ENCODE data around the gene GABRA4. TPM values are rescaled to one million over a fixed set of nuclear protein-coding genes. Genes with fewer than 3 reads are reported as not detected.

Gene GABRA4
- not detected for total RNA-seq
- polyA plus RNA-seq = not detected

- Histone ChIP-seq H3K27ac (ENCODE audit: insufficient read depth, low read length, poor library complexity, severe bottlenecking) (no peak within 1 kb of the TSS), H3K4me1 (ENCODE audit: control insufficient read depth, insufficient read depth, low read length, poor library complexity, severe bottlenecking) (peaks cover 14% of the 10 kb centered on the region), H3K27me3 (ENCODE audit: control insufficient read depth, insufficient read depth, low read length) (peaks cover 24% of the 10 kb centered on the region), H3K36me3 (ENCODE audit: control insufficient read depth, insufficient read depth, low read length) (no peaks in the 10 kb centered on the region), H3K9me3 (ENCODE audit: control insufficient read depth in 2 of 2, low read length in 2 of 2) (no peaks in the 10 kb centered on the region), H3K4me3 (ENCODE audit: low read depth, low read length) (peak within 1 kb of the TSS; percentile 35)
- Mint-ChIP-seq H3K4me1 (peaks cover 0 to 26% (median 3%) of the 10 kb centered on the region in 4 donors), H3K27ac (peak within 1 kb of the TSS in 1 of 3 donors; percentile 6), H3K36me3 (no peaks in the 10 kb centered on the region), H3K9me3 (peaks cover 0 to 5% (median 0%) of the 10 kb centered on the region in 7 donors), H3K27me3 (peaks cover 47% of the 10 kb centered on the region), H3K4me3 (peak within 1 kb of the TSS in 2 of 4 donors; percentile 57 to 61)
- DNase-seq (no peak), ATAC-seq (ENCODE audit: low read depth in 2 of 2) (no peak)
Measured at GRCh38 chr4:46993075-46994006, at the start of gene GABRA4. Gene GABRA4, minus strand, starts transcription at chr4:46993581. Its CDS starts 157 bp downstream, at chr4:46993424.

GRCh38 chr4:47040828-47041227 is 47.4 kb upstream of the GABRA4 start:
- Mint-ChIP-seq H3K27ac (no peak overlapping the region), H3K4me1 (no peaks in the 10 kb centered on the region), H3K4me3 (no peak overlapping the region), H3K9me3 (no peaks in the 10 kb centered on the region), H3K36me3 (no peaks in the 10 kb centered on the region), H3K27me3 (no peaks in the 10 kb centered on the region)
- DNase-seq = no peak
- no peak for ATAC-seq (ENCODE audit: low read depth in 2 of 2)
- no peaks in the 10 kb centered on the region for H3K9me3 ChIP-seq (ENCODE audit: control insufficient read depth in 2 of 2, low read length in 2 of 2)
- H3K36me3 ChIP-seq (ENCODE audit: control insufficient read depth, insufficient read depth, low read length) = no peaks in the 10 kb centered on the region
- peaks cover 9% of the 10 kb centered on the region for H3K27me3 ChIP-seq (ENCODE audit: control insufficient read depth, insufficient read depth, low read length)
- H3K4me1 ChIP-seq (ENCODE audit: control insufficient read depth, insufficient read depth, low read length, poor library complexity, severe bottlenecking) = no peaks in the 10 kb centered on the region
- no peak overlapping the region for H3K27ac ChIP-seq (ENCODE audit: insufficient read depth, low read length, poor library complexity, severe bottlenecking)
- no peak overlapping the region for H3K4me3 ChIP-seq (ENCODE audit: low read depth, low read length)

- Histone ChIP-seq H3K27ac (ENCODE audit: insufficient read depth, low read length, poor library complexity, severe bottlenecking) (no peak overlapping the region), H3K4me1 (ENCODE audit: control insufficient read depth, insufficient read depth, low read length, poor library complexity, severe bottlenecking) (no peaks in the 10 kb centered on the region), H3K27me3 (ENCODE audit: control insufficient read depth, insufficient read depth, low read length) (peaks cover 11% of the 10 kb centered on the region), H3K36me3 (ENCODE audit: control insufficient read depth, insufficient read depth, low read length) (no peaks in the 10 kb centered on the region), H3K4me3 (ENCODE audit: low read depth, low read length) (no peak overlapping the region), H3K9me3 (ENCODE audit: control insufficient read depth in 2 of 2, low read length in 2 of 2) (no peaks in the 10 kb centered on the region)
- ATAC-seq (ENCODE audit: low read depth in 2 of 2) = no peak
- Mint-ChIP-seq H3K4me1 (no peaks in the 10 kb centered on the region), H3K9me3 (no peaks in the 10 kb centered on the region), H3K27me3 (peaks cover 5% of the 10 kb centered on the region), H3K36me3 (no peaks in the 10 kb centered on the region), H3K27ac (no peak overlapping the region), H3K4me3 (no peak overlapping the region)
- no peak for DNase-seq
Measured at GRCh38 chr4:47038263-47038662, 44.9 kb upstream of the GABRA4 start.

GRCh38 chr4:47032405-47033106 is 39.2 kb upstream of the GABRA4 start:
- Mint-ChIP-seq H3K36me3 (no peaks in the 10 kb centered on the region), H3K27ac (no peak overlapping the region), H3K27me3 (peaks cover 43% of the 10 kb centered on the region), H3K4me3 (peak overlapping the region; percentile 49 to 75 (median 68)), H3K4me1 (peaks cover 0 to 22% (median 7%) of the 10 kb centered on the region in 4 donors), H3K9me3 (peaks cover 0 to 5% (median 0%) of the 10 kb centered on the region in 7 donors)
- DNase-seq = peak in 2 of 3 donors; percentile 26 to 55
- Histone ChIP-seq H3K27ac (ENCODE audit: insufficient read depth, low read length, poor library complexity, severe bottlenecking) (no peak overlapping the region), H3K27me3 (ENCODE audit: control insufficient read depth, insufficient read depth, low read length) (peaks cover 32% of the 10 kb centered on the region), H3K36me3 (ENCODE audit: control insufficient read depth, insufficient read depth, low read length) (no peaks in the 10 kb centered on the region), H3K4me3 (ENCODE audit: low read depth, low read length) (peak overlapping the region; percentile 19), H3K4me1 (ENCODE audit: control insufficient read depth, insufficient read depth, low read length, poor library complexity, severe bottlenecking) (peaks cover 20% of the 10 kb centered on the region), H3K9me3 (ENCODE audit: control insufficient read depth in 2 of 2, low read length in 2 of 2) (no peaks in the 10 kb centered on the region)
- peak in 1 of 2 donors; percentile 29 for ATAC-seq (ENCODE audit: low read depth in 2 of 2)

- peak overlapping the region; percentile 49 to 75 (median 68) for H3K4me3 Mint-ChIP-seq
Measured at GRCh38 chr4:47031751-47032404, 38.5 kb upstream of the GABRA4 start.

GRCh38 chr4:47031011-47031678 is 37.8 kb upstream of the GABRA4 start, which contains the start of gene GABRB1:
Gene GABRB1, plus strand, starts transcription at chr4:47031567.
- Histone ChIP-seq H3K36me3 (ENCODE audit: control insufficient read depth, insufficient read depth, low read length) (no peaks in the 10 kb centered on the region), H3K4me3 (ENCODE audit: low read depth, low read length) (peak within 1 kb of the TSS; percentile 70), H3K9me3 (ENCODE audit: control insufficient read depth in 2 of 2, low read length in 2 of 2) (no peaks in the 10 kb centered on the region), H3K27ac (ENCODE audit: insufficient read depth, low read length, poor library complexity, severe bottlenecking) (no peak within 1 kb of the TSS), H3K27me3 (ENCODE audit: control insufficient read depth, insufficient read depth, low read length) (peaks cover 30% of the 10 kb centered on the region), H3K4me1 (ENCODE audit: control insufficient read depth, insufficient read depth, low read length, poor library complexity, severe bottlenecking) (peaks cover 20% of the 10 kb centered on the region)
- DNase-seq = peak in 1 of 3 donors; percentile 13
- peaks cover 0 to 22% (median 7%) of the 10 kb centered on the region in 4 donors for H3K4me1 Mint-ChIP-seq
- peak within 1 kb of the TSS; percentile 49 to 75 (median 68) for H3K4me3 Mint-ChIP-seq
- ATAC-seq (ENCODE audit: low read depth in 2 of 2) = no peak
- H3K36me3 Mint-ChIP-seq = no peaks in the 10 kb centered on the region
- peaks cover 43% of the 10 kb centered on the region for H3K27me3 Mint-ChIP-seq
- peak within 1 kb of the TSS in 1 of 3 donors; percentile 32 for H3K27ac Mint-ChIP-seq
- H3K9me3 Mint-ChIP-seq = peaks cover 0 to 5% (median 0%) of the 10 kb centered on the region in 7 donors

More at GRCh38 chr4:47031751-47032404, 38.5 kb upstream of the GABRA4 start:
- ATAC-seq (ENCODE audit: low read depth in 2 of 2) = no peak
- Histone ChIP-seq H3K9me3 (ENCODE audit: control insufficient read depth in 2 of 2, low read length in 2 of 2) (no peaks in the 10 kb centered on the region), H3K27ac (ENCODE audit: insufficient read depth, low read length, poor library complexity, severe bottlenecking) (no peak overlapping the region), H3K36me3 (ENCODE audit: control insufficient read depth, insufficient read depth, low read length) (no peaks in the 10 kb centered on the region), H3K4me3 (ENCODE audit: low read depth, low read length) (peak overlapping the region; percentile 70), H3K27me3 (ENCODE audit: control insufficient read depth, insufficient read depth, low read length) (peaks cover 32% of the 10 kb centered on the region), H3K4me1 (ENCODE audit: control insufficient read depth, insufficient read depth, low read length, poor library complexity, severe bottlenecking) (peaks cover 20% of the 10 kb centered on the region)
- no peak overlapping the region for H3K27ac Mint-ChIP-seq
- H3K27me3 Mint-ChIP-seq = peaks cover 43% of the 10 kb centered on the region
- peaks cover 0 to 5% (median 0%) of the 10 kb centered on the region in 7 donors for H3K9me3 Mint-ChIP-seq
- H3K36me3 Mint-ChIP-seq = no peaks in the 10 kb centered on the region
- peaks cover 0 to 22% (median 7%) of the 10 kb centered on the region in 4 donors for H3K4me1 Mint-ChIP-seq
- peak in 1 of 3 donors; percentile 19 for DNase-seq

- Histone ChIP-seq H3K27ac (ENCODE audit: insufficient read depth, low read length, poor library complexity, severe bottlenecking) (no peak overlapping the region), H3K36me3 (ENCODE audit: control insufficient read depth, insufficient read depth, low read length) (no peaks in the 10 kb centered on the region), H3K27me3 (ENCODE audit: control insufficient read depth, insufficient read depth, low read length) (no peaks in the 10 kb centered on the region), H3K9me3 (ENCODE audit: control insufficient read depth in 2 of 2, low read length in 2 of 2) (no peaks in the 10 kb centered on the region), H3K4me1 (ENCODE audit: control insufficient read depth, insufficient read depth, low read length, poor library complexity, severe bottlenecking) (no peaks in the 10 kb centered on the region), H3K4me3 (ENCODE audit: low read depth, low read length) (no peak overlapping the region)
- DNase-seq (no peak), ATAC-seq (ENCODE audit: low read depth in 2 of 2) (no peak)
- Mint-ChIP-seq H3K36me3 (no peaks in the 10 kb centered on the region), H3K4me3 (no peak overlapping the region), H3K27ac (no peak overlapping the region), H3K27me3 (peaks cover 6% of the 10 kb centered on the region), H3K9me3 (peaks cover 0 to 3% (median 0%) of the 10 kb centered on the region in 7 donors), H3K4me1 (peaks cover 0 to 4% (median 3%) of the 10 kb centered on the region in 4 donors)
Measured at GRCh38 chr4:47017494-47017893, 24.1 kb upstream of the GABRA4 start.
